HG03060 (cell line): ENCODE data around the gene PTCRA.
"Not testable (repeated sequence)": the region's sequence is repeated elsewhere in the genome, so short reads cannot be mapped to it uniquely, and the experiment has no call there.

Experiments used
- ATAC-seq: cut with Tn5 transposase; IDR thresholded peaks from one replicate; pipeline ENCODE4 v1.9.1; 2021; ENCODE audit warnings: low read depth, moderate number of reproducible peaks; ENCODE audit not compliant: unreplicated experiment

PTCRA gene

DNA sequence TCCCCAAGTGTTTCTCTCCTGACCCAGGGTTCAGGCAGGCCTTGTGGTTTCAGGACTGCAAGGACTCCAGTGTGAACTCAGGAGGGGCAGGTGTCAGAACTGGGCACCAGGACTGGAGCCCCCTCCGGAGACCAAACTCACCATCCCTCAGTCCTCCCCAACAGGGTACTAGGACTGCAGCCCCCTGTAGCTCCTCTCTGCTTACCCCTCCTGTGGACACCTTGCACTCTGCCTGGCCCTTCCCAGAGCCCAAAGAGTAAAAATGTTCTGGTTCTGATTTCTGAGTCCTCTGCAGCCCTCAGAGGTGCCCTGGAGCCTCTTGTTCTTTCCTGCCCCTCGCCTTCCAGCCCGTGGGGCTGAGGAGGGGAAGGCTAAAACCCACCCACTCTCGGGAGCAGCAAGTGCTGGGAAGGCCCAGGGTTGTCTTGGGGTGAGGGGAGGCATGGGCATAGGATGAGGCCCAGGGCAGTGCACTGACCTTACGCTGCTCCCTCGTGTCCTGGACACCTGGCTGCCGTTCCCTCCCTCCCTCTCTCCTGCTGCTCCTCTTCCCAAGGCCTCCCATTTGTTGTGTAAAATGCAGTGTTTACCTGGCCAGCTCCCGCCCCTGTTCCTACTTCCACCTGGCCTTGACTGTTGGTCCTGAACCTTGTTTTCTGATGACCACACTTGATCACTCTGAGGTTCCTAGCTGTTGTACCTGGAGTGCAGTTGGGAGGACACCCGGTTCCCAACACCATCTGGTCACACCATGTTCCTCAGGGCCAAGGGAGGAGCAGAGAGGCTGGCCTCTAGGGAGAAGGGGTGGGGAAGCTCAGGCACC lies 23.3 kb downstream of the PTCRA start:
- ATAC-seq = no peak

DNA sequence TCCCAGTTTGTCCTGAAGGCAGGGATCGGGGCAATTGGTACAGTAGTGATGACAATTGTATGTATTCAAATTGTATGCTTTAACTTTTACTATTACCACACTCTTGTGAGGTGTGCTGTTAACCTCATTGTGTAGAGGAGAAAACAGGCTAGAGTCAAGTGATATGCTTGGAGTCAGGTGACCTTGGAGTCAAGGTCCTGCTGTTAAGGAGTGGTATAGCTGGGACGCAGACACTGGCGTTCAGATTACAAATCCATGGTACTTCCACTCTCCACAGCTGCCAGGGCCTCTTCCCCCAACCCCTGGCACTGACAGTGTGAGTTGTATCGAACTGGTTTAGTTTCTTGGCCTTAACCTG lies 23.9 kb downstream of the PTCRA start:
- no peak for ATAC-seq

- no peak for ATAC-seq
Measured at GRCh38 chr6:42940493-42941045, 24.7 kb downstream of the PTCRA start.

GRCh38 chr6:42941356-42941755 lies 25.5 kb downstream of the PTCRA start:
- not testable (repeated sequence) for ATAC-seq

DNA sequence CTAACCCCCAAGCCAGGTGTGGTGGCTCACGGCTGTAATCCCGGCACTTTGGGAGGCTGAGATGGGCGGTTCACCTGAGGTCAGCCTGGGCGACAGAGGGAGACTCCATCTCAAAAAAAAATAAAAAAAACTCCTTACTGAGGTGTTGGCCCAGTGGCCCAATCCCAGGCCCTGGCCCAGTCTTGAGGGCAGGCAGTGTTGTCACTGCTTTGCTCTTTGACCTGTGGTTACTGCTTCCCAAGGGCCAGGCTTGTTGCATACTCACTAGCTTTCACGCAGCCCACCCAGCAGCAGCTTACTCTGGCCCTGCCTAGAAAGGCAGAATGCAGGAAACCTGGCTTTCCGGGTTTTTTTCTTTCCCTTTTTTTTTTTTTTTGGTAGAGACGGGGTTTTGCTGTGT lies 26.6 kb downstream of the PTCRA start:
- ATAC-seq = no peak

DNA sequence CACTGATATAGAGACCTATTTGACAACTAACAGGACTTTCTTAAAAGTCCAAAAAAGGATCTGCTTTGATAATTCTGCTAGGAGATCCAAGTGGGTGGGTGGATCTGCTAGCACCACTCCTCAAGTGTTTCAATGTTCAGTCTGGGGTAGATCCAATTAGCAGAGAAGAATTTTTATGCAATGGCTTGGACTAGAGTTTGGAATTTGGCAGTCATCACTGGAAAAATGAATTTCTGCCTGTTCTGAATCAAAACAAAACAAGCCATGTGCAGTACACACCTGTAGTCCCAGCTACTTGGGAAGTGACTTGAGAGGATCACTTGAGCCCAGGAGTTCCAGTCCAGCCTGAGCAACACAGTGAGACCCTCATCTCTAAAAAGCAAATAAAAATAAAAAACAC lies 32.1 kb downstream of the PTCRA start:
- no peak for ATAC-seq

- ATAC-seq = no peak
Measured at GRCh38 chr6:42952389-42952788, 36.5 kb downstream of the PTCRA start.

GRCh38 chr6:42954405-42954804 lies 38.6 kb downstream of the PTCRA start:
- not testable (repeated sequence) for ATAC-seq

GRCh38 chr6:42958125-42958524 lies 42.3 kb downstream of the PTCRA start:
- ATAC-seq = no peak

- ATAC-seq = no peak
Measured at GRCh38 chr6:42959917-42960242, 44.0 kb downstream of the PTCRA start.

- ATAC-seq = no peak
Measured at GRCh38 chr6:42960243-42961019, 44.6 kb downstream of the PTCRA start, which contains the start of gene GNMT. GNMT (plus strand) TSS chr6:42960754; CDS start chr6:42960768, 14 bp downstream.

DNA sequence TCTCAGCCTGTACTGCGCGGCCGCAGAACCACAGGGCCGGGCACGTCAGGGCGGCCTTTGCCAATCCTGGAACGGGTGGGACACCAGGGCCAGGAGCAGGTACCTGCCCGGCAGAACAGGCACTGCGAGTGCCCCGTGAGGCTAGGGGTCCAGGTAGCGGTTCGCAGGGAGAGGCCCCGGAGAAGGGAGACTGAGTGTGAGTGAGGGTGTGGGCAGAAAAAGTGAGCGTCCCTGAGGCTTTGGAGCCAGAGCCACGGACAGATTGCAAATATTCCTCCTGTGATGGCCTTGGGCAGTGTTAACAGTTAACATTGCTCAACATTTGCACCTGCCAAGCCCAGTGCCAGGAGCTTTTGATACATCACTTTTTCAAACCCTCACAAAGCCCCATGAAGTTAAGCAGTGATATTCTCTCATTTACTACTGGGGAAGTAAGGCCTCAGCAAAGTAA lies 45.2 kb downstream of the PTCRA start:
- no peak for ATAC-seq

- ATAC-seq = no peak
Measured at GRCh38 chr6:42962096-42962495, 46.2 kb downstream of the PTCRA start.

DNA sequence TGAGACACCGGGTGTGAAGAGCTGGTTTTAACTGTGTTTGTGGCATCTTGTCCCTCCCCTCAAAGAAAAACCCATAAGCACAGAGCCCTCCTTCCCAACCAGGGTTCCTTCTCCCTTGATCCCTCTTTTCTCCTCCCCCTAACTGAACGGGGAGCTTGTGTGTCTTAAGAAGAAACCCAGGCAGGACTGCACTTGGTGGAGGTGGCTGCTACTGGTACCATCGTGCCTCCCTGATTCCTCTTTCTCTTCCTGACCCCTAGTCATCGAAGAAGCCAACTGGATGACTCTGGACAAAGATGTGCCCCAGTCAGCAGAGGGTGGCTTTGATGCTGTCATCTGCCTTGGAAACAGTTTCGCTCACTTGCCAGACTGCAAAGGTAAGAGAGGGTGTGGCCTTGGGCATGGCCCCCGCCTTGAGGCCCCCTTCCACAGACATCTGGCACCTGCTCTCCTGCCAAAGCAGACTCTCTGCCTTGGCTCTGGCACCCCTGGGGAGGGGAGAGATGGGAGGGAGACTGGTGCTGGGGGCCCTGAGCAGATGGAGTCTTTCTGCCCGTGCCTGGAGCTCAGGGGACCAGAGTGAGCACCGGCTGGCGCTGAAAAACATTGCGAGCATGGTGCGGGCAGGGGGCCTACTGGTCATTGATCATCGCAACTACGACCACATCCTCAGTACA lies 46.8 kb downstream of the PTCRA start:
- no peak for ATAC-seq

DNA sequence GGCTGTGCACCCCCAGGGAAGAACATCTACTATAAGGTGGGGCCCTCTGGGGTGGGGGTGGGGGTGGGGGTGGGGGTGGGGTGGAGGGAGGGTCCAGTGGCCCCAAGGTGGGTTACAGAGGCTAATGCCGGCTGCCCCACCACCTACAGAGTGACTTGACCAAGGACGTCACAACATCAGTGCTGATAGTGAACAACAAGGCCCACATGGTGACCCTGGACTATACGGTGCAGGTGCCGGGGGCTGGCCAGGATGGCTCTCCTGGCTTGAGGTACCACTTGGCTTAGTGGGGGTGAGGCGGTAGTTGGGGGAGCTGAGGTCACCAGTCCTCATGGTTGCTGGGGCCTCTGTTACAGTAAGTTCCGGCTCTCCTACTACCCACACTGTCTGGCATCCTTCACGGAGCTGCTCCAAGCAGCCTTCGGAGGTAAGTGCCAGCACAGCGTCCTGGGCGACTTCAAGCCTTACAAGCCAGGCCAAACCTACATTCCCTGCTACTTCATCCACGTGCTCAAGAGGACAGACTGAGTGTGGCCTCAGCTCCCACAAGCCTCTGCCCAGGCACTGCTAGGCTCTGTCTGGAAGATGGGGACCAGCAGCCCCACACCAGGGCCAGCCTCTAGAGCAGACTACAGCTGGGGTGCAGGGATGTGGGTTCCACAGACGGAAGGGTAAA lies 47.5 kb downstream of the PTCRA start:
- no peak for ATAC-seq

- no peak for ATAC-seq
Measured at GRCh38 chr6:42963855-42964605, 48.2 kb downstream of the PTCRA start.

GRCh38 chr6:42966571-42966970 lies 50.7 kb downstream of the PTCRA start:
- no peak for ATAC-seq

GRCh38 chr6:42967228-42967627 lies 51.4 kb downstream of the PTCRA start:
- ATAC-seq = no peak

DNA sequence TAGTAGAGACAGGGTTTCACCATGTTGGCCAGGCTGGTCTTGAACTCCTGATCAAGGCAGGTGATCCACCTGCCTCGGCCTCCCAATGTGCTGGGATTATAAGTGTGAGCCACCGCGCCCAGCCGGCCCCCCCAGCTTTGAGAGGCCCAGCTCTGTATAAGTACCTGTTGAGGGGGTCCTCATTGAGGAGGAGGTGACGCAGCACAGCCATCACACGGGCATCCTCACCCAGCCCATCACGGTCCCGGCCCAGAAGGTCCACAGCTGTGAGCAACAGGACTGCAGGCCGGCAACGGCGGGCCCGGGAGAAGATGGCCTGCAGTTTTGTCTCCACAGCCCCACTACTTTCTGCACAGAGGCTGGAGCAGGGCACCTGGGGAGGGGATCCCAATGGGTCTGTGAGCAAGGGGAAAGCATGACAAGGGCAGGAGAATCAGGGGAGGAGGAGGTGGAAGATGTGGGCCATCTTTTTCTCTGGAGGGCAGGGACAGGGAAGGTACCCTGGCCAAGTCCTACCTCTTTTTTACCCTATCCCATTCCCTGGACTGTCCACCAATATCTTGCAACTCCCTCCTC lies 52.4 kb downstream of the PTCRA start:
- ATAC-seq = no peak
